Hepatic stellate cell (primary cell): ENCODE results near the gene UNC119B.

Experiments used
- DNase-seq: peaks from one replicate; pipeline ENCODE4 v3.0.0; 2011; ENCODE audit warnings: low spot score

Gene UNC119B

DNA sequence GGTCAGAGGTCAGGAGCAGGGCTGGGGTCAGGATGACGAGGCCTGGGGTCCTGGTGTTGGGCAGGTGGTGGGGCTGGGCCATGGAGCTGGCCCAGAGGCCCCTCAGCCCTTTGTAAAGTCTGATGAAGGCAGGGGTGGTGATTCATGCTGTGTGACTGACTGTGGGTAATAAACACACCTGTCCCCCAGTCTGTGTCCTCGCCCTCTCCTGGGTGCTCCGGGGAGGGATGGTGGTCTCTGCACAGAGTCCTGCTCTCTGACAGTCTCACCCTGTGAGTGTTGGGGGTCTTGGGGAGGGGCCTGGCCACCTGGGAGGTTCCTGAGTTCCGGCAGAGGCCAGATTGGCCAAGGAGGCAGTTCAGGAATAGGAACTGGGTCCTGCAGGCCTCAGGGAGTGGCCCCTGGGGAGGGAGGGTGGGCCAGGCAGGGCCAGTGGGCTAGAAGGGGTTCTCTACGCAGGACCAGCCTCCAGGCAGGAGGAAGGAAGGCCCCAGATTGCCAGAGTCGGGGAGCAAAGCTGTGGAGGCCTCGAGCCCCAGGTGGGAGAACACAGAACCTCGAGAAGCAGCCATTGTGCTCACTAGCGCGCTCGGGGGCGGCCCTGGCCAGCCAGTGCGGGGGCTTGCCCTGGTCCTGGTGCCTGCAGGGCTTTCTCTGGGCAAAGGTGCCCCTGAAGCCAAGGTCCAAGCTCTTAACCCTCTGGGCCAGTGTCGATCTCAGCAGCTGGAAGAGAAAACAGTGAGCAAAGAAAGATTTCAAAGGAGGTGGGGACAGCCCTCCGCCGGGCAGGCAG, 29.8 kb downstream of the UNC119B start:
- DNase-seq, result no peak

DNA sequence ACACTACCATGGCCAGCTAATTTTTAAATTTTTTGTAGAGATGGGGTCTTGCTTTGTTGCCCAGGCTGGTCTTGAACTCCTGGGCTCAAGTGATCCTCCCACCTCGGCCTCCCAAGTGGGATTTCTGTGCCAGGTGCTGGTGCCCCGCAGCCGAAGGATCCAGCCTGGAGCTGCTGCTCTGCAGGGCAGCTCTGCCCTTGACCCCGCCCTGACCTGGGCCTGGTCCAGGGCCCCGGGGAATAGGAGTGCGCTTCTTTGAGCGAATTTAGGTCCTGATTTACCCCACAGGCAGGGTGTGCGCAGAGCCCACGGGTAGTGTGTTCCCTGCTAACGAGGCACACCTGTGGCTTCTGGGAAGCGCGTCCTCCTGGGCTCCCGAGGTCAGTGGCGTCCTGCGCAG, 30.6 kb downstream of the UNC119B start:
- no peak for DNase-seq

DNA sequence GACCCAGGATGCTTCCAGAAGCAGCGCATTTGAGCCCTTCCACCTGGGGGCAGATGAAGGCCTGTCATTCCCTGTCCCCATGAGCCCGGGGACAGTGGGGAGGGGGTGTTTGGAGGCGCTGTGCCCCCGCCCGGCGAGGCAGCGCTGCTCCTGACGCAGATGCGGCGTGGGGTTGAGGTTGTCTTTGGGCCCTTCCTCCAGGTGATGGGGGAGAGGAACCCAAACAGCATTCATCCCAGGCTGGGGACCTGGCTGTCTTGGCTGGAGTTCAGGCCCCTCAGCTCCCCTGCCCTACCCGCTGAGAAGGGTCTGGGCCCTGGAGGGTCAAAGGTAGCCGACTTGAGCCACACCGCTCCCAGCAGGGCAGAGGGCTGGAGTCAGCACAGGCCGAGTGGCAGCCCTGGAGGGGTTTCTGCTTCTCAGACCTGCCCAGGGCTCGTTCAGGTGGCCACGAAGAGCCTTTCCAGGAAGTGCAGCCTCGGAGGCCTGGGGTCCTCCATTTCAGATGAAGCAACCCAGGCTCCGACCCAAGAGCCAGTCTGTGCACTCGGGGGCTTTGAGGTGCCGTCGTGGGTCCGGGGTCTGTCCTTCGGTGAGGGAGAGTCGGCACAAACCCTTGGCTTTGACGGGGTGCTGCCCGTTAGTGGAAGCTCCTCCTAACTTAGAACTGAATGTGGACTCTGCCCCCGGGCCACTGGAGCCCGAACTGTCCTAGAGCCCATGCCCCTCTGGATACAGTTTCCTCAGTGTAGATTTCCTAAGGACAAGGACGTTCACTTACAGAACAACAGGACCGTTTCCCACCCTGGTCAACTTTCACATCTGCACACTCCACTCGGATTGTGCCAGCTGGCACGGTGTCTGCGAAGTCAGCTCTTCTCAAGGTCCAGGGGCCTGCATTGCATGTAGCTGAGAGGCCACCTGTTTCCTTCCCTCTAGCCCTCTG, 31.5 kb downstream of the UNC119B start:
- DNase-seq, result no peak

DNA sequence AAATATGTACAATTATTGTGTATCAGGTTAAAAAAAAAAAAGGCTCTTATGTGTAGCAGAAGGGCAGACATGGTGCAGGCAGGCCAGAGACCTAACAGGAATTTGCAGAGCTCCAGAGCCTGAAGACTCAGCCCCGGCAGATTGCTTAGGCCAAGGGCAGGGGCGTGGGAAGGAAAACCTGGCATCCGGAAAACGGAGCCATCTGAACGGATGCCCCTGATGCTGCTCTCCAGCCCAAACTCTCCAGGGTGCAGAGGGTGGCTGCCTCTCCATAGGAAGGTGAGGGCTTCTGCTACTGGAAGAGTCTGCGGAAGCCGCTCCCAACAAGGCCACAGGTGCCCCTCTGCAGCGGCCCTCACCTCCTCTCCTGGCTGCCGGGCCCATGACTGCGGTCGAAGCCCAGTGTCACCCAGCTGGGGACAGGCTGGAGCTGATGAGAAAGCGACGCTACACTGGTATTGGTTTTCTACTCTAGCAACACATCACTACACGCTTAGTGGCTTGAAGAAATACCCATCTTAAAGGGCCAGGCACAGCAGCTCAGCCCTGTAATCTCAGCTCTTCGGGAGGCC, 34.8 kb downstream of the UNC119B start:
- DNase-seq, result no peak

DNA sequence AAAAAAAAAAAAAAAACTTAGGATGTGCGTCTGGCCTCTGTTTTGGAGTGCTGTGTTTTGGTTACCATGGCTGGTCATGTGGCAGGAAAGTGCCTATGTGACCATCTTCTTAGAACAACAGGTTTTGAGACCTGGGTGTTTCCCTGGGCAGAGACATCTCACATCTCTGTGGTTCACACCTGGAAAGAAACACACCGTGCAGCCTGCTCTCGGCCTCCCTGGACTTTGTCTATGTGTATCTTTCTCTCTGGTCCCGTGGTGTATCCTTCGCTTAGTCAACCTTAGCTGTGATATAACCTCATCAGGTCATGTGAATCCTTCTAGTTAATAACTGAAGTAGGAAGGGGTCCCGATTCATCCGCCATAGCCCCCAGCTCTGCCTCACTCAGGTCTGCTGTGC, 38.0 kb downstream of the UNC119B start:
- no peak for DNase-seq

DNA sequence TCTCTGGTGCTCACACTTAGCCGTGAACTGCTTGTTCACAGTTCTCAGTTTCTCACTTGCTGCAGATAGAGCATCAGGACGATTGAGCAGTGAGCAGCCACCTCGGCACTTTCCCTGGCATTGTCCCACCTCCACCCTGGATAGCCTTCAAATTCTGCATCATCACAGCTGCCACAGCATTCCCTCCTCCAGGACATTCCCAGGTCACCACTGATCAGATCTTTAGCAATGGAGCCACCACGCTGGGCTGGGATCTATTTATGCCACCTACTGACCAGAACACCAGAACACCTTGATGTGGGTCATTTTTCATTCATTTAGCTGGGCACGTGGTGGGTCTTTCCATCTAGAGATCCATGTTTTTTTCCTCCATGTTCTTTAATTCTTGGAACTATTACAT, 39.0 kb downstream of the UNC119B start:
- DNase-seq, result no peak

DNA sequence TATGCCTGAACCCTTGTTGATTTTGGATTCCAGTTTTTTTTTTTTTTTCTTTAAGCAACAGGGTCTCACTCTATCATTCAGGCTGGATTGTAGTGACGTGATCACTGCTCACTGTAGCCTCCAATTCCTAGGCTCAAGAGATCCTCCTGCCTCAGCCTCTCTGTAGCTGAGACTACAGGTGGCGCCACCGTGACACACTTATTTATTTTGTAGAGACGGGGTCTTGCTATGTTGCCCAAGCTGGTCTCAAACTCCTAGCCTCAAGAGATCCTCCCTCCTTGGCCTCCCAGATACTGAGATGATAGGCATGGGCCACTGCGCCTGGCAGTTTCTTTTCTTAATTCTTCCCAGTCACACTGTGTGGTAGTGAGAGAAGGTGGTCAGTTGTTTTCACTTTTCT, 40.5 kb downstream of the UNC119B start:
- no peak for DNase-seq

DNA sequence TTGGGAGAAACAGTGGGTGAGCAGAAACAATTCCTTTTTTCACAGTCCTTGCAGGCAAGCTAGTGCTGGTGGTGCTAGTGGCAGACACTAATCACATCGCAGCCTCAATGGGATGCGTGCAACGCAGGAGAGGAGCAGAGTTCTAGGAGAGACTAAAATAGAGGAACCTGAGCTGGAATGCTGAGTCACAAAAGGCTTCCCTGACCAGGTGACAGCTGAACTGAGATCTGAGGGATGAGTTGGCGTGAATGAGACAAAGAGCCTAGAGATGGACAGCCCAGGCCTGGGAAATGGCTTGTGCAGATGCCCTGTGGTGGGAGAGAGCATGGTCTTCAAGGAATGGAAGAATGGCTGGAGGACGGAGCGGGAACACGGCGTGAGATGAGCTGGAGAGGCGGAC, 41.1 kb downstream of the UNC119B start:
- DNase-seq, result no peak

DNA sequence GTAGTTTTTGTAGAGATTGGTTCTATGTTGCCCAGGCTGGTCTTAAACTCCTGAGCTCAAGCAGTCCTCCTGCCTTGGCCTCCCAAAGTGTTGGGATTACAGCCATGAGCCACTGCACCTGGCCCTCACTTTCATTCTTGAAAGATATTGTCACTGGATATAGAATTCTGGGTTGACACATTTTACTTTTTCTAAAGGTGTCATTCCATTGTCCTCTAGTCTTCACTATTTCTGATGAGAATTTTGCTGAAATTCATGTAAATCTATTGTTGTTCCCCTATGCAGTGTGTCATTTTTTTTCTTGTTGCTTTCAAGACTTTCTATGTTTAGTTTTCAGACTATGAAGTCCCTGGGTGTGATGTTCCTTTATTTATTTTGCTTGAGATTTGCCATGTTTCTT, 44.5 kb downstream of the UNC119B start:
- DNase-seq, result no peak

DNA sequence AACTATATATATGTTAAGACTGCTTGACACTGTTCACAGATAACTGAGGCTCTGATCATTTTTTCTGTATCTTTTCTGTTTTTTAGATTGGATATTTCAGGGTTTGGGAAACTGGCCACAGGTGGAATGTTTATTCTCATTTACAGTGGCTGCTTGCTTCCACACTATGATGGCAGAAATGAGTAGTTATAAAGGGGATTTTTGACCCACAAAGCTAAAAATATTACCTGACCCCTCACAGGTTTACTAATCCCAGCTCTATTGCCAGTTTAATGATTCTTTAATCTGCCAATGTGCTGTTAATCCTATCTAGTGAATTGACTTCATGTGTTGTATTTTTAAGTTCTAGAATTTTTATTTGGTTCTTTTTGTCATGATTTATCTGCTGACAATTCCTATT, 45.0 kb downstream of the UNC119B start:
- DNase-seq, result no peak

DNA sequence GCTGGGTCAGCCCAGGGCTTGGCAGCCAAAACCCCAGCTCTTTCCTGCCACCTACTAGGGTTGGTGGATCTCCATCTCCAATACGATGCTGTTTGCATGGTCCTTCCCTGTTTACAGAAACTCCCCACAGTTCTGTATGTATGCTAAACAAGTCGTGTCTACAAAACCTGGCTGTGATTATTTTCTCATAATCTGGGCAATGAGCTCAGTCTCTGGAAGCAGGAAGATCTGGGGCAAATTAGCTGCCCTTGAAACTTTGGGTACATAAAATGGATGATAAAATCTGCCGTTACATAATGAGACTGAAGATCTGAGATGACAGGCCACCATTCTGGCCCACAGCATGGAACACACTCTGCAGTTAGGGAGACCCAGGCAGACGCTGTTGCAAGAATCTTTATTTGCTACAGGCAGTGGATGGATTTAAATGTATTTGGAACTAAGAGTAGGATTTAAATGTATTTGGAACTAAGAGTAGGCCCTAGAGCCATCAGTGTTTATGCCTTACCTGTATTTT, 47.0 kb downstream of the UNC119B start:
- no peak for DNase-seq

DNA sequence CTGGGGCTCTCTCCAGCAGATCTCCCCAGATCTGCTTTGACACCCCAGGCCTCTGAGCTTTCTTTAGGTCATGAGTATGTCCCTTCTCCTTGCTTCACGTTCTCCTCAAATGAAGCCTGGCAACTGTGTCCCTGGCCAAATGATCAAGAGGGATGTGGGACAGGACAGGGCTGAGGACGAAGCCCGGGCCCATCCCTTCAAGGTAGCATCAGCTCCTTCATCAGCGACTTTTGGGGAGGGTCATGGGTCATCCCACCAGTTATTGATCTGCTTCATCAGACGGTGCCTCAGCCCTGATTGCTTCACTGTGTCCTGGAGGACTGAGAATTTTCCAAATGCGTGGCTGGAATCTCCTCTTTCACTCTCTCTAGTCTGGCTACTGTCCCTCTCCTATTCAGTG, 47.7 kb downstream of the UNC119B start:
- no peak for DNase-seq

DNA sequence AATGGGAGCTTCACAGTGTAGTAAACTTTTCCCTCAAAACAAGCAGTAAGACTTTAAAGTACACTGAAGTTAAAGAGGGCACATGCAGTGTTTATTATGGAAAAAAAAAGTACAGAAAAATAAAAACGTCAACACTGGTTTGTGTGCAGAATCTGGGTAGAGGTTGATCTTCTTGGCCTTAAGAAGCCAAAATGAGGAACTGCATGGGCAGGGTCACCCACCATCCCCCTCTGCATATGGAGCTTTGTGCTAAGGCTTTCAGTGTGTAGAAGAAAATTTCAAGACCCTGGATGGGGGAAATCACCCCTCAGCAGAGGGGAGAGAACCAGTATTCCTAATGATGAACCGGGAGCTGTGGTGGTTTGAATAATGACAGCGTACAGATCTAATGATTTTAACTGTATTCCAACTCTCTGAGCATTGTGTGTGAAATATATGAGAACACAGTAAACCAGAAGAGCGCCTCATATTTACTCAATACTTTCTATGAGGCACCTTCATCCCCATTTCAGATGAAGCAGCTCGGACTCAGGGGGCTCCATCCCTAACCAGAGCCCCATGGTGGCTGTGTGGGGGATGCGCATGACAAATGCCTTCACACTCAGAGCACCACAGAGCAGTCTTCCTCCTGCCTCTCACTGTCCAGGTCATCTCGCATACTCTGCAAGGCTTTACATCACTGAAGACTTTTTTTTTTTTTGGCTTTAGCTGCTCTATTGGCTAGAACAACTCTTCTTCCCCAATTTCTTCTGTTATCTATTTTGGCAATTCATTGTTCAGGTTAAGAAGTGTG, 48.7 kb downstream of the UNC119B start:
- DNase-seq, result no peak

DNA sequence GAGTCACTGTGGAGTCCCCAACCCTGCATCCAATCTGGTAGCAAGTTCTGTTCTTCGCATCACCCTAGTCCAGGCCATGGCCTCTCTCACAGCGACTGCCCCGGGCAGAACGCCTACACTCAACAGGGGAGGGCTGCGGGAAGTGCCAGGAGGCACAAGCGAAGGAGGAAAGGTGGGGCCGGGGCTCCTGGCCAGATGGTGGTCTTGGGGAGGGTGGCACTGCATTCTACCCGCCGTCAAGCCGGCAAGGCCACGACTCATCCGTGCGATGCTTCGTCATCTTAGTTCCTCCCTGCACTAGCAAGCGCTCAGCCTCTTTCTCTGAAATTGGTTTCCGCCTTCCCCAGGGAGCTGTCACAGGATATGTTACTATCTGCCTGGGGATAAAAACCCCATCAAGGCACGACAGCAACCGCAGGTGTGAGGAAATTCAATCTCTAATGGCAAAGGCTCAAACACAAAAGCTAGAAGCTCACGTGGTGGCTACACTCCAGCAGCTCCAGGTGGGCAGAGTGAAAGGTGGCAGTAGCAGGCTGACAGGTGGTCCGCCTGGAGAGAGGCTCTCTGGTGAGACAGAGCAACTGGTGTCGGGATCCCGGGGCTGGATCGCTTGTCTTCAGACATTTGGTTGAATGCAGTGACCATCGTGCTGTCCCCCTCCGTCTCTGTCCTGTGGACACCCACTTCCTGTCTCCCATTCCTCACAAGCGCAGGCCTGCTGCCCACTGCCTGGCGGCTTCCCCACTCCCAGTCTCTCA, 49.5 kb downstream of the UNC119B start:
- DNase-seq, result no peak

DNA sequence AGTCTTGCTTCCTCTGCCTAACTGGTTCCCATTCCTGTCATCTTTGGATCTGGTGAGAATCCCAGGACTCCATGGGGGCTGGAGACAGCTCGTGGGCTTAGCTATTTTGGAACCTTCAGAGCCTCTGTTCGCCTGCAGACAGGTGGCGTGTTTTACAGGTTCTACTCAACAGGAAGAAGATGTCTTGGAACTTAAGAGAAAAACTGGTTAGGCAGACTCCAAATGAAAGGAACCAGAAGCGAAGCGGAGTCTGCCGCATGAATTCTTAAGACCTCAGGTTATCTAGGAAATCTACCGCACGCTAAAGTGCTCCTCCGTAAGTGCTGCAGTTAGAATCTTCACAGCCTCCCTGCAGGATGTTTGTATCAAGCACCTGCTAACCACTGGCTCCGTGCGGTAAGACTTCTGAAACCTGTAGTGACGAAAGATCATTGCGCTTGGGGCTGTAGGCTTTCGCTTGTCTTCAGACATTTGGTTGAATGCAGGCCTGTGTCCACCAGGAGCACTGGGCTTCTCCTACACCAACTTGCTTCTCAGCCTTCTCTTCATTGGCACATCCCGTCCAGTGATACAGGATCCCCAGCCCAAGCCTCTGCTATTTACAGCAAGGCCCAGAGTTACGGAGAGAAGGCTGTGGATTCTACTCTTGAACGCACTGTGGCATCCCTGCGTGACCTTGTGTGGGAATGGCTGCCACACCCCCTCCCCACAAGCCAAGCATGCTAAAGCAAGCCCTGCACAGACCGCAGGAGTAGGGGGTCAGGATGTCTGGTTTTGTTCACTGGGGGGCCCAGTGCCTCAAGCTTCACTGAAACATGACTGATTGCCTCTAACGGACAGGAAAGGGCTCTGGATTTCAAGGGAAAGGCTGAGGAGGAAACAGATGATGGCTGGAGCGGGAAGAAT, 50.3 kb downstream of the UNC119B start:
- DNase-seq, result no peak

DNA sequence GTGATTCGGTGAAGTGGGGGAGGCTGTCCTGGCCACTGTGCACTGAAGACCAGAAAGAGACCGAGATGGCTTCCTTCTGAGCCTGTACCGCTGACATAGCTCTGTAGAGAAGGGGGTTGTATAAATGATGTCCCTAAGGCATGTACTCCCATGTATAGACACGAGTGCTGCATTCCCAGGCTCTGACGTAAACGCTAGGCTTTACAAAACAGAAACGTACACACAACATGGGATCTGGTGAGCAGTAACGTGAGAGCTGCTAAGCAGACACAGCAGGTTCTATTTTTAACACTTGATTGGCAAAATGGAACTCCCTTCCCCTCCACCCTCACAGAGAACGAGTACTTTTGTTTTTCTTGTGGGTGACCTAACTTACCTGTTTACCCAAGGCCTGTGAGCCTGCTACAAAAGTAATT, 51.3 kb downstream of the UNC119B start:
- no peak for DNase-seq

DNA sequence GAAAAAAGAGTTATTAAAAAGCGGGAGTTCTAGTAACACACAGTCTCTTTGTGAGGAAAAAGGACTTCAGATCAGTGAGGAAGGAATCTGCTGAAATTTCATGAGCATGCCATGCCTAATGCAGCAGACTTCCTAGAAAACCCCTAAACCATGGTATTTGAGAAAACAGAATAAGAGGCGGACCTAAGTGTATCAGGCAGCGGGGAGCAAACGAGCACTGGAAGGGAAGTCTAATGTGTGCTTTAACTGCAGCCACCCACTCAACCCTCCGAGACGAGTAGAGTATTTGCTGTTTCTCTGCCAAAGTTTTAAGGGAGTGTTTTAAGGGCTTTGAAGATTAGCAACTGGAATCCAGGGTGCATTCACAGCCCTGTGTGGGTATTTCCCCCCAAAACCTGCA, 51.8 kb downstream of the UNC119B start:
- DNase-seq, result no peak

DNA sequence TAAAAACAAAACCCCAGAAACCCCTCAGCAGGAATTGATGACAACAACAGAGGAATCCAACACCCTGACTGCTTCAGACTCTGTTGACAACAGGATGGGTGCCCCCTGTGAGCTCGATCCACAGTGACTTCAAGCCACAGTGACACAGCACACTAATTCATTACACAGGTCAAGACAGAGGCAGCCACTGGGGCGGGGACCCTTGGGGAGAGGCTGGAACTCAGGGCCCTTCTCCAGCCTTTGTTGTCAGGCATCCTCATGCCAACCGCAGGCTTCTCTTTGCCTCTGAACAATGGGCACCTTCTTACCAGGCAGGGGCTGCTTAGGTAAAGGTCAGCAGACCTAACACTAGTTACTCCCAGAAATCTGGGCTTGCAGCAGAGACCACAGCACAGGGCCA, 53.0 kb downstream of the UNC119B start:
- DNase-seq, result no peak

DNA sequence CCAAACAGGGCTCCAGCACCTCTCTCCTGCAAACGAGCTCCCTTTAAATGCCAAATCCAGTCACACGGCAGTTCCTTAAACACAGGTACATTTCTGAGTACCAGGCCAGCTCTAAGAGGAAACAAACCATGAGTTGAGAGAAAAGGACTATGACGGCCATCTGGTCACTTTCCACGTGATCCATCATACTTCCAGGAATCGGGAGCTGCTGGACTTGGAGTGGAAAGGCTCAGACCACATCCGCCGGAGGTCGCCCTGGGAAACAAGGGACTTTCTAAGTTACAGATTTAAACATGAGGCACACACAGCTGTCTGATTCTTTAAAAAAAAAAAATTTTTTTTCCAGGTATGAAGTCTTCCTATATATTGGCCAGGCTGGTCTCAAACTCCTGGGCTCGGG, 54.6 kb downstream of the UNC119B start:
- DNase-seq, result no peak

DNA sequence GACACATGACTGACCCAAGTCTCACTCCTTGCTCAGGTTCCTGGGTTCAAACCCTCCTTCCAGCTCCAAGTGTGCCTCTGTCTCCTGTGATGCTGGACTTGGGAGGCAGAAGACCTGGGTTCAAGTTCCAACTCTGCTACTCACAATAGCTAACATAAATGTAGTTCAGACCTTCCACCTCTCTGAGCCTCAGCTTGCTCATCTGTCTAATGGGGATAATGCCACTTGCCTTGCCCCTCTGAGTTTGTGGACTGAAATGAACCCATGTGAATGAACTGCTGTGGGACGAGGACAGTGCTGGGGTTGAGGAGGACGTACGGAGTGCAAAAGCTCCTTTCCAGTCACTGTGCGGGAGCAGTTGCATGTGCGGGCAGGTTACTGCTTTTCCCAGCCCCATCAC, 56.3 kb downstream of the UNC119B start:
- no peak for DNase-seq
